Ectodermal cell (in vitro differentiated cells): Measurements from ENCODE around the gene HOMER2.

Experiments used
- H3K27ac ChIP-seq: 2 replicates; pipeline ENCODE4 v1.7.0; 2013; ENCODE audit warnings: mild to moderate bottlenecking, low read depth, low read length; ENCODE audit not compliant: insufficient read depth, poor library complexity, severe bottlenecking
- H3K27me3 ChIP-seq: 2 replicates; pipeline ENCODE4 v1.7.0; 2013; ENCODE audit warnings: mild to moderate bottlenecking, low read length; ENCODE audit not compliant: insufficient read depth, control insufficient read depth, poor library complexity, severe bottlenecking
- H3K36me3 ChIP-seq: one replicate; pipeline ENCODE4 v1.7.0; 2013; ENCODE audit warnings: low read length; ENCODE audit not compliant: control insufficient read depth, insufficient read depth
- H3K4me1 ChIP-seq: one replicate; pipeline ENCODE4 v1.7.0; 2013; ENCODE audit warnings: low read length; ENCODE audit not compliant: control insufficient read depth, insufficient read depth
- H3K4me3 ChIP-seq: 2 replicates; pipeline ENCODE4 v1.7.0; 2013; ENCODE audit warnings: low read depth, low read length, control low read depth; ENCODE audit not compliant: insufficient read depth
- H3K9me3 ChIP-seq: 2 replicates; pipeline ENCODE4 v1.7.0; 2013; ENCODE audit warnings: mild to moderate bottlenecking, low read length, moderate library complexity; ENCODE audit not compliant: control insufficient read depth
- WGBS, 2 experiments: methylation state at CpG; one replicate each; pipeline ENCODE4 v1.1.7; 2013; ENCODE audit warnings: missing lambda C conversion rate in 2 of 2; 5-methylcytosine and 5-hydroxymethylcytosine counted together

Gene HOMER2

GRCh38 chr15:82968066-82968465 lies 15.5 kb upstream of the HOMER2 start:
- no peaks in the 10 kb centered on the region for H3K9me3 ChIP-seq
- H3K4me1 ChIP-seq: no peaks in the 10 kb centered on the region
- WGBS, 2 experiments: 87 to 91% methylated on average over 4 of the region's 4 CpGs

DNA sequence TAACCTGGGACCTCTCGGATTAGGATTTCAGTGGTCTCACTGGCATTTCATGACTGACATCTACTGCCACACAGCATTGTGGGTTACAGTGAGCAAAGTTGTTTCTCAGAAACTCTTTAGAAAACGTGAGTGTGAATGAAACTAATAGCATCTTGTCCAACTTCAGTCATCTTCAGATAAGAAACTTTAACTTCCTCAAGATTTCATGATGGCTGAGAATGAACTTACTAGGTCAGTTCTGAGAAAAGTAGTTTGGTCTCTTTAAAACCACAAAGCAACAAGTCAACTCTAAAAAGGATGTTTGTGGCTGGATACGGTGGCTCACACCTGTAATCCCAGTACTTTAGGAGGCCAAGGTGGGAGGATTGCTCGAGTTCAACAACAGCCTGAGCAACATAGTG lies 14.2 kb upstream of the HOMER2 start:
- H3K4me1 ChIP-seq: no peaks in the 10 kb centered on the region
- no peak overlapping the region for H3K27ac ChIP-seq
- no peaks in the 10 kb centered on the region for H3K9me3 ChIP-seq
- H3K4me3 ChIP-seq: no peak overlapping the region
- H3K27me3 ChIP-seq: no peaks in the 10 kb centered on the region
- 87 to 92% methylated on average over 4 of the region's 4 CpGs for WGBS, 2 experiments
- H3K36me3 ChIP-seq: no peaks in the 10 kb centered on the region

More at GRCh38 chr15:82968066-82968465, 15.5 kb upstream of the HOMER2 start:
- Histone ChIP-seq H3K36me3 (no peaks in the 10 kb centered on the region), H3K27ac (no peak overlapping the region), H3K27me3 (no peaks in the 10 kb centered on the region), H3K4me3 (no peak overlapping the region)

DNA sequence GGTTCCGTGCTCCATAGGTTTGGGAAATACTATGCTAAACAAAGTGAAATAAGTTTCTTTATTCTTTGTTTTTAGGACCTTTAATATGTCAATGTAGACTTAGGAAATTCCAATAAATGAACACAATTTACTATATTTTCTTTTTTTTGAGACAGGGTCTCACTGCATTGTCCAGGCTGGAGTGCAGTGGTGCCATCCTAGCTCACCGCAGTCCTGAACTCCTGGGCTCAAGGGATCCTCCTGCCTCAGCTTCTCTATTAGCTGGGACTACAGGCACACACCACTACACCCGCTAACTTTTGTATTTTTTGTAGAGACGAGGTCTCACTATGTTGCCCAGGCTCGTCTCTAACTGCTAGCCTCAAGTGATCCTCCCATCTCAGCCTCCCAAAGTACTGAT lies 12.4 kb upstream of the HOMER2 start:
- Histone ChIP-seq H3K36me3 (no peaks in the 10 kb centered on the region), H3K27me3 (no peaks in the 10 kb centered on the region), H3K4me3 (no peak overlapping the region), H3K27ac (no peak overlapping the region), H3K4me1 (no peaks in the 10 kb centered on the region), H3K9me3 (no peaks in the 10 kb centered on the region)
- 91 to 93% methylated on average over 5 of the region's 5 CpGs for WGBS, 2 experiments

- H3K36me3 ChIP-seq: no peaks in the 10 kb centered on the region
These were observed 11.2 kb upstream of the HOMER2 start for GRCh38 chr15:82963471-82964341.

GRCh38 chr15:82960766-82961165 lies 8.2 kb upstream of the HOMER2 start:
- WGBS, 2 experiments: 86 to 92% methylated on average over 3 of the region's 3 CpGs
- H3K27ac ChIP-seq: no peak overlapping the region
- no peaks in the 10 kb centered on the region for H3K4me1 ChIP-seq
- H3K36me3 ChIP-seq: no peaks in the 10 kb centered on the region
- H3K27me3 ChIP-seq: no peaks in the 10 kb centered on the region
- no peak overlapping the region for H3K4me3 ChIP-seq
- H3K9me3 ChIP-seq: no peaks in the 10 kb centered on the region

More at GRCh38 chr15:82963471-82964341, 11.2 kb upstream of the HOMER2 start:
- Histone ChIP-seq H3K27me3 (no peaks in the 10 kb centered on the region), H3K4me1 (no peaks in the 10 kb centered on the region), H3K4me3 (no peak overlapping the region), H3K27ac (no peak overlapping the region), H3K9me3 (no peaks in the 10 kb centered on the region)
- 86 to 89% methylated on average over 6 to 7 of the region's 7 CpGs for WGBS, 2 experiments

- Histone ChIP-seq H3K4me3 (no peak overlapping the region), H3K4me1 (no peaks in the 10 kb centered on the region), H3K36me3 (no peaks in the 10 kb centered on the region), H3K27ac (no peak overlapping the region), H3K9me3 (no peaks in the 10 kb centered on the region), H3K27me3 (no peaks in the 10 kb centered on the region)
- 93 to 98% methylated on average over 5 of the region's 5 CpGs for WGBS, 2 experiments
These were observed 6.9 kb upstream of the HOMER2 start for GRCh38 chr15:82959423-82959822.

DNA sequence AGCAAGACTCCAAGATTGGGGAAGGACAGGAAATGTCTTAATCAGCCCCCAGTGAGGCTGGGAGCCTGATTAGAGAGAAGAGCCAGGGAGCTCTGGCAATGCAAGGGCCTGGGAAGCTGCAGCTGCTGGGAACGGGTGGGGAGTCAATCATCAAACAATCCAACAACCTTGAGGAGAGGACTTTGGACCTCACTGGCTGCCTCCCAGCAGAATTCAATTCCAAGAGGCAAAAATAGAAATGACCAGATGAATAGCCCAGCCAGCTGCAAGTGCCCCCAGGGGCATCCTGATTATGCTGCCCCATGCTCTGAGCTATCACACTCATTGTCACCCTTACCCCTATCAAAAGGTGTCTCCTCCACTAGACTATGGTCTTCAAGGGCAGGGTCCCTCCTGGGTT lies 6.1 kb upstream of the HOMER2 start:
- Histone ChIP-seq H3K4me3 (no peak overlapping the region), H3K27ac (no peak overlapping the region), H3K36me3 (no peaks in the 10 kb centered on the region), H3K9me3 (no peaks in the 10 kb centered on the region), H3K27me3 (no peaks in the 10 kb centered on the region), H3K4me1 (no peaks in the 10 kb centered on the region)
- WGBS, 2 experiments: 93 to 95% methylated on average over 1 of the region's 1 CpG

GRCh38 chr15:82951472-82952157 lies 905 bp downstream of the HOMER2 start:
- Histone ChIP-seq H3K36me3 (no peaks in the 10 kb centered on the region), H3K9me3 (no peaks in the 10 kb centered on the region), H3K4me1 (no peaks in the 10 kb centered on the region), H3K27ac (no peak overlapping the region), H3K27me3 (peaks cover 43% of the 10 kb centered on the region), H3K4me3 (peak overlapping the region; percentile 53)
- WGBS, 2 experiments: 71 to 73% methylated on average over 13 of the region's 13 CpGs

GRCh38 chr15:82950746-82951370 lies 1.7 kb downstream of the HOMER2 start:
- no peak overlapping the region for H3K27ac ChIP-seq
- no peaks in the 10 kb centered on the region for H3K4me1 ChIP-seq
- peaks cover 43% of the 10 kb centered on the region for H3K27me3 ChIP-seq
- no peak overlapping the region for H3K4me3 ChIP-seq
- no peaks in the 10 kb centered on the region for H3K9me3 ChIP-seq
- 87 to 91% methylated on average over 5 to 6 of the region's 6 CpGs for WGBS, 2 experiments
- no peaks in the 10 kb centered on the region for H3K36me3 ChIP-seq

GRCh38 chr15:82950295-82950694 lies 2.2 kb downstream of the HOMER2 start:
- Histone ChIP-seq H3K9me3 (no peaks in the 10 kb centered on the region), H3K4me3 (no peak overlapping the region)
- 82 to 88% methylated on average over 3 to 4 of the region's 5 CpGs for WGBS, 2 experiments

More at GRCh38 chr15:82950295-82950694, 2.2 kb downstream of the HOMER2 start:
- H3K36me3 ChIP-seq: no peaks in the 10 kb centered on the region
- no peak overlapping the region for H3K27ac ChIP-seq
- peaks cover 43% of the 10 kb centered on the region for H3K27me3 ChIP-seq
- H3K4me1 ChIP-seq: no peaks in the 10 kb centered on the region
